Neural progenitor cell (in vitro differentiated cells): ENCODE measurements around the gene STRC. TPM values are rescaled to one million over a fixed set of nuclear protein-coding genes. Genes with fewer than 3 reads are reported as not detected.
"Not testable (repeated sequence)": the region's sequence is repeated elsewhere in the genome, so short reads cannot be mapped to it uniquely, and the experiment has no call there.

Experiments
- DNase-seq: peaks from one replicate; pipeline ENCODE4 v3.0.0-alpha.2; 2016; ENCODE audit warnings: low spot score
- H2AFZ ChIP-seq: fragments of 200-600 bp; sonication (generic); replicated peaks from 2 replicates; pipeline ENCODE4 v1.6.1; 2016; ENCODE audit warnings: antibody characterized with exemption
- H3F3A ChIP-seq: fragments of 200-600 bp; sonication (generic); 2 replicates; pipeline ENCODE4 v1.6.1; 2016; ENCODE audit warnings: antibody characterized with exemption, low read depth
- H3K27ac ChIP-seq: fragments of 200-600 bp; sonication (generic); 2 replicates; pipeline ENCODE4 v1.5.1; 2016; ENCODE audit warnings: mild to moderate bottlenecking
- H3K27me3 ChIP-seq: fragments of 200-600 bp; sonication (generic); 2 replicates; pipeline ENCODE4 v1.6.1; 2016; ENCODE audit warnings: mild to moderate bottlenecking, moderate library complexity
- H3K36me3 ChIP-seq: fragments of 200-600 bp; sonication (generic); 2 replicates; pipeline ENCODE4 v1.5.1; 2016
- H3K4me1 ChIP-seq: fragments of 200-600 bp; sonication (generic); 2 replicates; pipeline ENCODE4 v1.6.1; 2016; ENCODE audit warnings: mixed run types
- H3K4me2 ChIP-seq: fragments of 200-600 bp; sonication (generic); 2 replicates; pipeline ENCODE4 v1.6.1; 2016
- H3K4me3 ChIP-seq: fragments of 200-600 bp; sonication (generic); 2 replicates; pipeline ENCODE4 v1.5.1; 2016
- H3K79me2 ChIP-seq: fragments of 200-600 bp; sonication (generic); 2 replicates; pipeline ENCODE4 v1.6.1; 2016; ENCODE audit warnings: low read depth
- H3K9ac ChIP-seq: fragments of 200-600 bp; sonication (generic); 2 replicates; pipeline ENCODE4 v1.6.1; 2016
- H3K9me3 ChIP-seq: fragments of 200-600 bp; sonication (generic); 2 replicates; pipeline ENCODE4 v1.5.1; 2016; ENCODE audit warnings: low read depth
- H4K20me1 ChIP-seq: fragments of 200-600 bp; sonication (generic); 2 replicates; pipeline ENCODE4 v1.6.1; 2016; ENCODE audit warnings: low read depth
- H3K27ac Mint-ChIP-seq: 3 replicates; pipeline ENCODE4 v1.8.0; 2021; ENCODE audit warnings: mixed read lengths
- H3K27me3 Mint-ChIP-seq: 2 replicates; pipeline ENCODE4 v1.8.0; 2022; ENCODE audit warnings: low read depth, mild to moderate bottlenecking, inconsistent platforms, moderate library complexity, mixed read lengths; ENCODE audit not compliant: insufficient read depth
- H3K36me3 Mint-ChIP-seq: 3 replicates; pipeline ENCODE4 v1.8.0; 2021; ENCODE audit warnings: mixed read lengths
- H3K4me1 Mint-ChIP-seq: 3 replicates; pipeline ENCODE4 v1.8.0; 2021; ENCODE audit warnings: mixed read lengths
- H3K4me3 Mint-ChIP-seq: 3 replicates; pipeline ENCODE4 v1.8.0; 2021; ENCODE audit warnings: mild to moderate bottlenecking, moderate library complexity, mixed read lengths
- H3K9me3 Mint-ChIP-seq: 3 replicates; pipeline ENCODE4 v1.8.0; 2020; ENCODE audit warnings: mixed read lengths
- total RNA-seq: library from RNA; depleted of rRNA; stranded (reverse); fragments of >200 nt; gene quantifications from 2 replicates; pipeline ENCODE4 v1.2.3, GENCODE V29; 2015; ENCODE audit warnings: low replicate concordance

STRC gene
- total RNA-seq, 1 donor from 2014 or later = 0.09 TPM

GRCh38 chr15:43602233-43602632, 16.4 kb downstream of the STRC start:
- not testable (repeated sequence) for H3K9ac ChIP-seq, H4K20me1 ChIP-seq, H3K4me3 Mint-ChIP-seq, H3K27me3 ChIP-seq, H3K4me1 ChIP-seq, H2AFZ ChIP-seq, H3K4me2 ChIP-seq, H3K27ac ChIP-seq, H3K4me1 Mint-ChIP-seq, H3K9me3 Mint-ChIP-seq, H3F3A ChIP-seq, H3K9me3 ChIP-seq, H3K36me3 ChIP-seq, H3K79me2 ChIP-seq, DNase-seq, H3K4me3 ChIP-seq, H3K36me3 Mint-ChIP-seq, H3K27ac Mint-ChIP-seq, H3K27me3 Mint-ChIP-seq

- not testable (repeated sequence) for H3K4me2 ChIP-seq, H3K36me3 ChIP-seq, H3K27me3 Mint-ChIP-seq, H3K79me2 ChIP-seq, H3K9me3 Mint-ChIP-seq, H3K27me3 ChIP-seq, H3K4me1 ChIP-seq, H3K27ac ChIP-seq, H3K4me1 Mint-ChIP-seq, H3K27ac Mint-ChIP-seq, DNase-seq, H4K20me1 ChIP-seq, H3F3A ChIP-seq, H3K9ac ChIP-seq, H3K9me3 ChIP-seq, H3K4me3 ChIP-seq, H3K36me3 Mint-ChIP-seq, H2AFZ ChIP-seq, H3K4me3 Mint-ChIP-seq
Observed at GRCh38 chr15:43600200-43600599, 18.4 kb downstream of the STRC start.

- H3K4me2 ChIP-seq, H3K27me3 Mint-ChIP-seq, H4K20me1 ChIP-seq, H3K4me3 ChIP-seq, H3K9ac ChIP-seq, H3K27ac Mint-ChIP-seq, H3K36me3 Mint-ChIP-seq, H3K4me1 ChIP-seq, H2AFZ ChIP-seq, H3K9me3 ChIP-seq, H3K27me3 ChIP-seq, H3K79me2 ChIP-seq, H3K4me1 Mint-ChIP-seq, H3K27ac ChIP-seq, H3K9me3 Mint-ChIP-seq, H3K4me3 Mint-ChIP-seq, H3F3A ChIP-seq, H3K36me3 ChIP-seq, DNase-seq: not testable (repeated sequence)
Observed at GRCh38 chr15:43599131-43599530, 19.5 kb downstream of the STRC start.

- H3K9me3 Mint-ChIP-seq, H3K79me2 ChIP-seq, H3K36me3 ChIP-seq, H3K4me3 Mint-ChIP-seq, H3K27me3 ChIP-seq, H3K9ac ChIP-seq, H3K27ac ChIP-seq, H3K27ac Mint-ChIP-seq, H3K9me3 ChIP-seq, H2AFZ ChIP-seq, H4K20me1 ChIP-seq, H3K36me3 Mint-ChIP-seq, H3K4me1 Mint-ChIP-seq, H3K4me1 ChIP-seq, H3K4me2 ChIP-seq, H3F3A ChIP-seq, H3K27me3 Mint-ChIP-seq, H3K4me3 ChIP-seq, DNase-seq: not testable (repeated sequence)
Observed at GRCh38 chr15:43593328-43594190, 25.0 kb downstream of the STRC start, which contains the start of gene CKMT1B. TSS of gene CKMT1B (plus strand) at chr15:43594027. CDS start at chr15:43594219, 192 bp downstream.

- H3K27ac Mint-ChIP-seq, DNase-seq, H3K9ac ChIP-seq, H4K20me1 ChIP-seq, H3K36me3 Mint-ChIP-seq, H2AFZ ChIP-seq, H3K4me1 Mint-ChIP-seq, H3K27ac ChIP-seq, H3K9me3 ChIP-seq, H3K27me3 Mint-ChIP-seq, H3K4me3 Mint-ChIP-seq, H3K4me1 ChIP-seq, H3K79me2 ChIP-seq, H3K4me2 ChIP-seq, H3K36me3 ChIP-seq, H3F3A ChIP-seq, H3K9me3 Mint-ChIP-seq, H3K4me3 ChIP-seq, H3K27me3 ChIP-seq: not testable (repeated sequence)
Observed at GRCh38 chr15:43592841-43593240, 25.8 kb downstream of the STRC start.

GRCh38 chr15:43589778-43590466, 28.7 kb downstream of the STRC start, which contains the start of gene PPIP5K1:
TSS of gene PPIP5K1 (minus strand) at chr15:43590208. CDS start at chr15:43584504, 5,704 bp downstream.
- H3K4me1 Mint-ChIP-seq, H4K20me1 ChIP-seq, H2AFZ ChIP-seq, H3K9me3 Mint-ChIP-seq, H3K27me3 Mint-ChIP-seq, DNase-seq, H3K36me3 ChIP-seq, H3K27ac Mint-ChIP-seq, H3K9ac ChIP-seq, H3K27ac ChIP-seq, H3K4me1 ChIP-seq, H3K79me2 ChIP-seq, H3K36me3 Mint-ChIP-seq, H3K9me3 ChIP-seq, H3K4me3 Mint-ChIP-seq, H3K4me2 ChIP-seq, H3K27me3 ChIP-seq, H3F3A ChIP-seq, H3K4me3 ChIP-seq: not testable (repeated sequence)

GRCh38 chr15:43574607-43575006, 44.0 kb downstream of the STRC start:
- not testable (repeated sequence) for H3K9me3 ChIP-seq, H3K9ac ChIP-seq, H3K79me2 ChIP-seq, H3F3A ChIP-seq, H3K4me3 ChIP-seq, H3K27ac ChIP-seq, H3K4me1 Mint-ChIP-seq, H3K27me3 ChIP-seq, H3K36me3 ChIP-seq, H3K9me3 Mint-ChIP-seq, H3K4me1 ChIP-seq, H3K27ac Mint-ChIP-seq, H2AFZ ChIP-seq, H3K36me3 Mint-ChIP-seq, H3K27me3 Mint-ChIP-seq, H3K4me2 ChIP-seq, H3K4me3 Mint-ChIP-seq, DNase-seq, H4K20me1 ChIP-seq

- not testable (repeated sequence) for DNase-seq, H4K20me1 ChIP-seq, H3K27me3 Mint-ChIP-seq, H3K9me3 Mint-ChIP-seq, H3K36me3 ChIP-seq, H3F3A ChIP-seq, H3K9ac ChIP-seq, H3K36me3 Mint-ChIP-seq, H3K79me2 ChIP-seq, H3K4me3 ChIP-seq, H3K27me3 ChIP-seq, H3K9me3 ChIP-seq, H3K27ac ChIP-seq, H3K4me2 ChIP-seq, H2AFZ ChIP-seq, H3K27ac Mint-ChIP-seq, H3K4me1 ChIP-seq, H3K4me1 Mint-ChIP-seq, H3K4me3 Mint-ChIP-seq
Observed at GRCh38 chr15:43566615-43567014, 52.0 kb downstream of the STRC start.
